HS-27A (cell line): ENCODE data around the gene S100A10.

Experiments
- DNase-seq: peaks from one replicate; pipeline ENCODE4 v3.0.0-alpha.2; 2012; ENCODE audit warnings: low read depth, missing footprints

S100A10 gene

DNA sequence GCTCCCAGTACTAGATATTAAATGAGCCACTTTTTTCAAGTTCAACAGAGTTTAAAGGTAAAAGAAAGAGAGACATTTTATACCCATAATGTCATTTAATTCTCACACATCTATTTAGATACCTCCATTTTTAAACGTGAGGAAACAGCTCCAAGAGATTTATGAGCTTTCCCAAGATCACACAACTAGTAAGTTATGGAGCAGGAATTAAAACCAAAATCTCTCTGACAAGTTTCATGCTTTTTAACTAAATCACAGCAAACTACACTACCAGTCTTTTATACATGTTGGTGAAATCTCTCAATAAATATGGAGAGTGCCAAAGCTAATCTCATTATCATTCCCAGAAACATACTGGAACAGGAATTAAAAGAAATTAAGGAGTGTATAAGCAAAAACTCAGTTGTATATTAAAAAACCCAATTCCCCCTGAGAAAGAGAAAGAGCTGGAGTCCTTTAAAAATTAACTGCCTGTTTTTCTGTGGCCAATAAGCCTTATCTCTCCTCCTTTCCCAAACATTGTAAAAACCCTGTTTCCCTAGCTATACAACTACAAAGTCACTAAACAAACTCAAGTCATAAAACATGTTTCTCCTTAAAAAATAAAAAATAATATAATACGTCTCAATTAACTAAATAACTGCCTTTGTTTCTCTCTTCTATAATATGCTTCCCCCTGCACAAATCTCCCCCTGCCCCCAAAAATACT is 57.6 kb downstream of the S100A10 start:
- no peak for DNase-seq

DNA sequence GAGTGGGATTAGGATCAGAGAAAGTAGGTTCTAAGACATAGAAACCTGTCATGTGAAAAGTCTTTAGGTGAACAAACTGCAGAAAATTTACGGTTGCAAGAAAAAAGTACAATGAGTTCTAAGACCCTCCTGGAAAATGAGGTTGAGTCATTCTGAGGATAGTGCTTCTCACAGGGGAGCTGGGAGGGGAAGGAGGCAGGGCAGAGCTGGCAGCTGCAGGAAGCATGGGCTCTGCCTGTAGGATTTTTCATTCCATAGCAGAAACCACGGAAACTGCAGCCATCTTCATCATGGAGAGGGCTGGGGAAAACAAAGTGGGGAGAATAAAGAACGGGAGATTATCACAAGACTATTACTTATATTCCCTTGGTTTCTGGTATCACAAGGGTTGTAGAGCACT is 58.5 kb downstream of the S100A10 start:
- DNase-seq: no peak

DNA sequence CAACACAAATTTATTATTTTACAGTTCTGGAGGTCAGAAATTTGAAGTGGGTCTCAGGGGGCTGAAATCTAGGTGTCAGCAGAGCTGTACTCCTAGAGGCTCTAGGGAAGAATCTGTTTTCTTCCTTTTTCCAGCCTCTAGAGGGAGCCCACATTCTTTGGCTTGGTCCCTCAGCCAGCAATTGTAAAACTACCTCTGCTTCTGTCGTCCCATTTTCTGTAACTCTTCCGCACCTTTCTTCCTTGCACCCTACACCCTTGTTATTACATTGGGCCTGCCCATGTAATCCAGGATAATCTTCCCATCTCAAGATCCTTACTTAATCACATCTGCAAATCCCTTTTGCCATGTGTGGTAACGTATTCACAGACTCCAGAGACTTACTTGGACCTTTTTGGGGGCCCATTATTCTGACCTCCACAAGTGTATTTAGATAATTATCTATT is 59.6 kb downstream of the S100A10 start:
- no peak for DNase-seq
